NB4 (cell line): Measurements from ENCODE around the gene SGCB.

Experiments used
- CTCF ChIP-seq: IDR thresholded peaks from one replicate; pipeline ENCODE4 v1.5.1; 2012; ENCODE audit warnings: low read depth, low read length
- MAX ChIP-seq: IDR thresholded peaks from 2 replicates; pipeline ENCODE4 v1.6.1; 2011; ENCODE audit warnings: low read depth, low read length
- MYC ChIP-seq: IDR thresholded peaks from 2 replicates; pipeline ENCODE4 v1.6.1; 2011; ENCODE audit warnings: low read depth, low read length
- POLR2A ChIP-seq: IDR thresholded peaks from 2 replicates; pipeline ENCODE4 v1.6.1; 2011; ENCODE audit warnings: mild to moderate bottlenecking; ENCODE audit not compliant: insufficient read length; ENCODE audit errors: extremely low read depth

GRCh38 chr4:52035190-52035589, 2.9 kb downstream of the SGCB start:
- TF ChIP-seq CTCF = no peak
- no peak for TF ChIP-seq POLR2A
- no peak for TF ChIP-seq MYC
- no peak for TF ChIP-seq MAX
